ENCODE results near the gene NUAK1. TPM values are rescaled to one million over a fixed set of nuclear protein-coding genes. Genes with fewer than 3 reads are reported as not detected.
"Not testable (repeated sequence)": the region's sequence is repeated elsewhere in the genome, so short reads cannot be mapped to it uniquely, and the experiment has no call there.

NUAK1 gene
- total RNA-seq, 4 donors from 2014 or later: 18.9 to 34.5 (median 29.1) TPM

DNA sequence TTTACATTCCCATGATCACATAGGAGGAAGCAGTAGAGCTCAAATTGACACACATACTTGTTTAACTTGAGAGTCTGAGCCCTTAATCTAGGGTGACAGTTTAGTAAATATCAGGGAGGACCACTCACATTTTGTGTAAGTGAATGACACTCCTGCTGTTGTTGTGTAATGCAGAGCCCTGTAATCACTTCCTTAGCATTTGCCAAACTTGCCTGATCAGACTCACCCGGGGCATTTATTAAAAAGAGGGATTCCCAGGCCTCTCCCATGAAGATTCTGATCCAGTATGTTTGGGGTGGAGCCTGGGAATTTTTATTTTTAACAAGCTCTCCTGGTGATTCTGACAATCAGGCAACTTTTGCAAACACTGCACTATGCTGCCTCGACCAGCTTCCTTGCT lies 119.6 kb downstream of the NUAK1 start:
- Histone ChIP-seq H3K4me3 (no peak overlapping the region), H3K4me1 (peaks cover 4 to 5% of the 10 kb centered on the region in 2 donors), H3K27me3 (no peaks in the 10 kb centered on the region), H3K9me3 (no peaks in the 10 kb centered on the region), H3K36me3 (no peaks in the 10 kb centered on the region), H3K27ac (no peak overlapping the region)
- no peak for TF ChIP-seq CTCF (IDR thresholded peaks at IDR 0.05 in 4 of 5, conservative IDR thresholded peaks at IDR 0.05 in 1 of 5)
- no peak for TF ChIP-seq POLR2A (IDR thresholded peaks at IDR 0.05)
- intact Hi-C loops (cut with DNase I; ENCODE audit: low total_unique reads): no loop called here
- in situ Hi-C loops (cut with MboI; ENCODE audit: low sequenced_read_pairs in 4 of 4): no loop called here
- DNase-seq: no peak
- ATAC-seq: no peak

GRCh38 chr12:106018286-106018685 lies 120.5 kb downstream of the NUAK1 start:
- in situ Hi-C loops (cut with MboI; ENCODE audit: low sequenced_read_pairs in 4 of 4): no loop called here
- no peaks in the 10 kb centered on the region for H3K36me3 ChIP-seq
- intact Hi-C loops (cut with DNase I; ENCODE audit: low total_unique reads): no loop called here
- TF ChIP-seq POLR2A (IDR thresholded peaks at IDR 0.05) (no peak), CTCF (IDR thresholded peaks at IDR 0.05 in 4 of 5, conservative IDR thresholded peaks at IDR 0.05 in 1 of 5) (no peak)
- H3K4me1 ChIP-seq: peaks cover 4 to 5% of the 10 kb centered on the region in 2 donors
- H3K27me3 ChIP-seq: no peaks in the 10 kb centered on the region
- no peak overlapping the region for H3K27ac ChIP-seq
- no peak overlapping the region for H3K4me3 ChIP-seq
- DNase-seq: no peak
- no peaks in the 10 kb centered on the region for H3K9me3 ChIP-seq
- no peak for ATAC-seq

- H3K27me3 ChIP-seq; H3K4me3 ChIP-seq; H3K4me1 ChIP-seq; ATAC-seq; intact Hi-C loops (cut with DNase I; ENCODE audit: low total_unique reads); H3K36me3 ChIP-seq; DNase-seq; H3K9me3 ChIP-seq; H3K27ac ChIP-seq; in situ Hi-C loops (cut with MboI; ENCODE audit: low sequenced_read_pairs in 4 of 4): not testable (repeated sequence)
Observed at GRCh38 chr12:106016601-106017278, 122.0 kb downstream of the NUAK1 start.

GRCh38 chr12:106015646-106016045 lies 123.1 kb downstream of the NUAK1 start:
- in situ Hi-C loops (cut with MboI; ENCODE audit: low sequenced_read_pairs in 4 of 4): no loop called here
- DNase-seq (no peak), ATAC-seq (no peak)
- Histone ChIP-seq H3K27me3 (no peaks in the 10 kb centered on the region), H3K36me3 (no peaks in the 10 kb centered on the region), H3K4me1 (no peaks in the 10 kb centered on the region), H3K9me3 (no peaks in the 10 kb centered on the region), H3K27ac (no peak overlapping the region), H3K4me3 (no peak overlapping the region)
- intact Hi-C loops (cut with DNase I; ENCODE audit: low total_unique reads): no loop called here
- TF ChIP-seq POLR2A (IDR thresholded peaks at IDR 0.05): no peak
- no peak for TF ChIP-seq CTCF (IDR thresholded peaks at IDR 0.05 in 4 of 5, conservative IDR thresholded peaks at IDR 0.05 in 1 of 5)

GRCh38 chr12:106013941-106014340 lies 124.8 kb downstream of the NUAK1 start:
- DNase-seq (no peak), ATAC-seq (no peak)
- Histone ChIP-seq H3K27me3 (no peaks in the 10 kb centered on the region), H3K4me3 (no peak overlapping the region), H3K4me1 (no peaks in the 10 kb centered on the region), H3K9me3 (no peaks in the 10 kb centered on the region), H3K27ac (no peak overlapping the region), H3K36me3 (no peaks in the 10 kb centered on the region)
- intact Hi-C loops (cut with DNase I; ENCODE audit: low total_unique reads) (no loop called here), in situ Hi-C loops (cut with MboI; ENCODE audit: low sequenced_read_pairs in 4 of 4) (no loop called here)
- no peak for TF ChIP-seq CTCF (IDR thresholded peaks at IDR 0.05 in 4 of 5, conservative IDR thresholded peaks at IDR 0.05 in 1 of 5)
- TF ChIP-seq POLR2A (IDR thresholded peaks at IDR 0.05): no peak

Other genes starting within 250 kb of the NUAK1 start
- gene CKAP4, start 109.1 kb upstream of the NUAK1 start, total RNA-seq: 10 to 100 TPM in 3 of 4 donors, 1 to 10 TPM in 1; 9.7 to 17.6 (median 15.7) TPM
- 10 to 100 TPM; 39.1 to 51.7 (median 43.9) TPM for gene TCP11L2, start 163.8 kb upstream of the NUAK1 start, total RNA-seq
- 1 to 10 TPM; 4.2 to 9.5 (median 6.4) TPM for gene POLR3B, start 218.8 kb upstream of the NUAK1 start, total RNA-seq